Activated naive CD8-positive, alpha-beta T cell (primary cell): Measurements from ENCODE around the gene GSG1.
"Not testable (repeated sequence)": the region's sequence is repeated elsewhere in the genome, so short reads cannot be mapped to it uniquely, and the experiment has no call there.

Source experiments
- H3K27ac Mint-ChIP-seq: one replicate; pipeline ENCODE4 v1.8.0; 2021; ENCODE audit warnings: mixed read lengths
- H3K27me3 Mint-ChIP-seq: one replicate; pipeline ENCODE4 v1.8.0; 2021; ENCODE audit warnings: mixed read lengths
- H3K36me3 Mint-ChIP-seq: one replicate; pipeline ENCODE4 v1.8.0; 2021; ENCODE audit warnings: mixed read lengths
- H3K4me1 Mint-ChIP-seq: one replicate; pipeline ENCODE4 v1.8.0; 2021; ENCODE audit warnings: low read depth, mixed read lengths
- H3K4me3 Mint-ChIP-seq: one replicate; pipeline ENCODE4 v1.8.0; 2021; ENCODE audit warnings: mild to moderate bottlenecking, mixed read lengths
- H3K9me3 Mint-ChIP-seq: one replicate; pipeline ENCODE4 v1.8.0; 2021; ENCODE audit warnings: low read depth, mixed read lengths

Gene GSG1

GRCh38 chr12:13088496-13088895 lies 15.0 kb downstream of the GSG1 start:
- Mint-ChIP-seq H3K4me3 (no peak overlapping the region), H3K4me1 (no peaks in the 10 kb centered on the region), H3K27ac (no peak overlapping the region), H3K9me3 (no peaks in the 10 kb centered on the region), H3K27me3 (no peaks in the 10 kb centered on the region), H3K36me3 (peaks cover 3% of the 10 kb centered on the region)

- no peaks in the 10 kb centered on the region for H3K4me1 Mint-ChIP-seq
- no peak overlapping the region for H3K4me3 Mint-ChIP-seq
- H3K27me3 Mint-ChIP-seq: no peaks in the 10 kb centered on the region
- peaks cover 3% of the 10 kb centered on the region for H3K36me3 Mint-ChIP-seq
- no peak overlapping the region for H3K27ac Mint-ChIP-seq
- H3K9me3 Mint-ChIP-seq: no peaks in the 10 kb centered on the region
These were observed 15.7 kb downstream of the GSG1 start for GRCh38 chr12:13087766-13088165.

DNA sequence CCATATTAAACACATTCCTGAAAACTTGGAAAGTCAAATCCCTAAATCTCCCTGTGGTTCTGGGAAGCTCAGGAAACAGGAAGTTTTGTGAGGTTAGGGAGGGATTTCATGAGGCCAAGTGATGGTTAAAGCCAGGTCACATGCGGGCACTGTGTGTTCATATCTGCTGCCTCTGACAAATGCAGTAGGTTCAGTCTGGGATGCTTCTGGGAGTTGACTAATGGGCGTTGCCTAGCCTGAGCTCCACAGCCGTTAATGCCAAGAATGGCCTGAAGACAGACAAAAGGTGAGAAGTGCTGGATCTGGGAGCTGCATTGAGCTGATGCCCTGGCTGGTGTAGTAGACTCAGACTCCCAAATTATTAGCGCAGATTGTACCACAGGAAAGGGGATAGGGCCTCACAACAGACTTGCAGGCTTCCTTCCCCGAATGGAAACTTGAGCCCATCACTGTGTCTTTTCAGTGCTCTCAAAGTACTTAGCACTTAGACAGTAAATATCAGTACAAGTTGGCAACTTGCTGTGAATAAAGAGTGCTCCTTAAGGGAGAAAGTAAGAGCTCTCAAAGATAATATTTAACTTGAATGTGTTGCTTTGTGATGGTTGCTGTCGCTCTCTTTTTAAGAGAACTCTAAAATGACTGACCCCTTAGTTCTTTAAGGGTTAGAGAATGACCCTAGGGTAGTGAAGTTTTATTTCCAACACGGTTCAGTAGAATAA lies 17.3 kb downstream of the GSG1 start:
- Mint-ChIP-seq H3K36me3 (peaks cover 4% of the 10 kb centered on the region), H3K9me3 (no peaks in the 10 kb centered on the region), H3K4me3 (no peak overlapping the region), H3K27me3 (no peaks in the 10 kb centered on the region), H3K4me1 (no peaks in the 10 kb centered on the region), H3K27ac (no peak overlapping the region)

- Mint-ChIP-seq H3K9me3 (no peaks in the 10 kb centered on the region), H3K27me3 (no peaks in the 10 kb centered on the region), H3K4me1 (no peaks in the 10 kb centered on the region), H3K27ac (no peak overlapping the region), H3K4me3 (no peak overlapping the region), H3K36me3 (peaks cover 12% of the 10 kb centered on the region)
These were observed 18.4 kb downstream of the GSG1 start for GRCh38 chr12:13084898-13085640.

DNA sequence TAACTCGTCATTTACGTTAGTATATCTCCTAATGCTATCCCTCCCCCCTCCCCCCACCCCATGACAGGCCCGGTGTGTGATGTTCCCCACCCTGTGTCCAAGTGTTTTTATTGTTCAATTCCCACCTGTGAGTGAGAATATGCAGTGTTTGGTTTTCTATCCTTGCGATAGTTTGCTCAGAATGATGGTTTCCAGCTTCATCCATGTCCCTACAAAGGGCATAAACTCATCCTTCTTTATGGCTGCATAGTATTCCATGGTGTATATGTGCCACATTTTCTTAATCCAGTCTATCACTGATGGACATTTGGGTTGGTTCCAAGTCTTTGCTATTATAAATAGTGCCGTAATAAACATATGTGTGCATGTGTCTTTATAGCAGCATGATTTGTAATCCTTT lies 19.8 kb downstream of the GSG1 start:
- H3K4me1 Mint-ChIP-seq, H3K27me3 Mint-ChIP-seq, H3K27ac Mint-ChIP-seq, H3K9me3 Mint-ChIP-seq, H3K4me3 Mint-ChIP-seq: not testable (repeated sequence)
- H3K36me3 Mint-ChIP-seq: peaks cover 18% of the 10 kb centered on the region

GRCh38 chr12:13082861-13083260 lies 20.6 kb downstream of the GSG1 start:
- no peaks in the 10 kb centered on the region for H3K27me3 Mint-ChIP-seq
- H3K4me1 Mint-ChIP-seq: no peaks in the 10 kb centered on the region
- no peaks in the 10 kb centered on the region for H3K9me3 Mint-ChIP-seq
- H3K4me3 Mint-ChIP-seq: no peak overlapping the region
- peaks cover 21% of the 10 kb centered on the region for H3K36me3 Mint-ChIP-seq
- H3K27ac Mint-ChIP-seq: no peak overlapping the region

GRCh38 chr12:13080266-13080665 lies 23.2 kb downstream of the GSG1 start:
- peaks cover 24% of the 10 kb centered on the region for H3K36me3 Mint-ChIP-seq
- H3K27me3 Mint-ChIP-seq: no peaks in the 10 kb centered on the region
- no peaks in the 10 kb centered on the region for H3K4me1 Mint-ChIP-seq
- H3K4me3 Mint-ChIP-seq: no peak overlapping the region
- no peak overlapping the region for H3K27ac Mint-ChIP-seq
- no peaks in the 10 kb centered on the region for H3K9me3 Mint-ChIP-seq

GRCh38 chr12:13079440-13079906 lies 24.0 kb downstream of the GSG1 start:
- H3K9me3 Mint-ChIP-seq: no peaks in the 10 kb centered on the region
- H3K36me3 Mint-ChIP-seq: peaks cover 24% of the 10 kb centered on the region
- no peaks in the 10 kb centered on the region for H3K27me3 Mint-ChIP-seq
- no peak overlapping the region for H3K4me3 Mint-ChIP-seq
- no peaks in the 10 kb centered on the region for H3K4me1 Mint-ChIP-seq
- no peak overlapping the region for H3K27ac Mint-ChIP-seq

DNA sequence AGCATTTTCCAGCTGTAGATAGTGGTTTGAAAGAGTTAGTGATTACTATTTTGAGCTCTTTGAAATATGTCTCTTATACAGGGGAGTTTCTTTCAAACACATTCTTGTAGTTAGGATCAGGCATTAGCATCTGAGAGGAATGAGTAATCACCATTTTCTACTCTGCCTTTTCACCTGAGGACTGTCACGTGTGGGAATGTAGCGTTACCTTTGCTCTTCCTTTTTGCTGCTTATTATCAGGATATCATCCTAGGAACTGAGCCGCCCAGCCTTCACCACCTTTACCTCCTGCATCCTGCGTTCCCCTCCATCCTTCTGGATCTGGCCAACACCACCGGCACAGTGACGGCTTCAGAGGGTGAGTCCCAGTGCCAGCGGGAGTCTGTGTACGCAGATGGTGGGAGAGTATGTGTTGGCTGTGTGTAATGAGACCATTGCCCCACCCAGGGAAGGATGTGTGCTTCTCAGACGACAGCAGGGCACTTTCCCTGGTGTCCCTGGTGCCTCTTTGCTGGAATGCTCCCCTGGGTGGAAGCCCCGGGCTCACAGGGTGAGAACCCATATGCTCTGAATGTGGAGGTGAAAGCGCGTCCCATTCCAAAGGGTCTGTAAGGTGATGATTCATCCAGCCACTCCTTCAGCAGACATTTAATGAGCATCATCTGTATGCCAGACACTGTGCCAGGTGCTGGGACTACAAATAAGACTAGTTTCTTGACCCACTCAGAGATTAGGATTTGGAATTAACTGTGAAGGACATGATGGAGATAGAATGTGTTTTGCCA lies 27.5 kb downstream of the GSG1 start:
- peaks cover 31% of the 10 kb centered on the region for H3K36me3 Mint-ChIP-seq
- no peak overlapping the region for H3K4me3 Mint-ChIP-seq
- H3K27ac Mint-ChIP-seq: no peak overlapping the region
- no peaks in the 10 kb centered on the region for H3K4me1 Mint-ChIP-seq
- H3K9me3 Mint-ChIP-seq: no peaks in the 10 kb centered on the region
- no peaks in the 10 kb centered on the region for H3K27me3 Mint-ChIP-seq

DNA sequence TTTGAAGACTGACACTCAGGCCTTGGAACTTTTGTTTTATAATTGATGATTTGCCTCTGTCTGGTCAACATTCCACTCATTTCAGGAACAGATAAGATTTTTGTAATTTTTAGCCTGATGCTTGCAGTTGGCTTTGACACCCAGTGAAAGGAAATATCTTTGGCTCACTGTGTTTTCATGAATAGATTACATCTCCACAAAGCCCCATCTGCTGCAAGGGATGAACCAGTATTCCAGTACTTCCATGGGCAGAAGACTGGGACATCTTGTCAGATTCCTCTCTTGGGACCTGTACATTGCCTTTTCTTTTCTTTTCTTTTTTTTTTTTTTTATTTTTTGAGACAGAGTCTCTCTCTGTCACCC lies 28.4 kb downstream of the GSG1 start:
- Mint-ChIP-seq H3K36me3 (peaks cover 25% of the 10 kb centered on the region), H3K9me3 (no peaks in the 10 kb centered on the region), H3K27ac (no peak overlapping the region), H3K27me3 (no peaks in the 10 kb centered on the region), H3K4me1 (no peaks in the 10 kb centered on the region), H3K4me3 (no peak overlapping the region)

GRCh38 chr12:13074396-13075117 lies 28.9 kb downstream of the GSG1 start:
- H3K27ac Mint-ChIP-seq: no peak overlapping the region
- no peaks in the 10 kb centered on the region for H3K9me3 Mint-ChIP-seq
- peaks cover 23% of the 10 kb centered on the region for H3K36me3 Mint-ChIP-seq
- H3K4me1 Mint-ChIP-seq: no peaks in the 10 kb centered on the region
- no peak overlapping the region for H3K4me3 Mint-ChIP-seq
- no peaks in the 10 kb centered on the region for H3K27me3 Mint-ChIP-seq

DNA sequence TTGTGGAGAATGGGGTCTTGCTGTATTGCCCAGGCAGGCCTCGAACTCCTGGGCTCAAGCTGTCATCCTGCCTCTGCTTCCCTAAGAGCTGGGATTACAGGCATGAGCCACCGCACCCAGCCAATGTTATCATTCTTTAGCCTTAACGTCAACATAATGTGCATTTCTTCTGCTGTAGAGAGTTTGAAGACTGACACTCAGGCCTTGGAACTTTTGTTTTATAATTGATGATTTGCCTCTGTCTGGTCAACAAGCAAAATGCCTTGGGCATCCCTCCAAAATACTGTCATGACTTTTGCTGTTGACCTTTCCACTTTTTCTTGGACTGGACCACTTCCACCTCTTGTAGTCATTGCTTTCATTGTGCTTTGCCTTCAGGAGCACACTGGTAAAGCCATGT lies 30.3 kb downstream of the GSG1 start:
- no peak overlapping the region for H3K4me3 Mint-ChIP-seq

DNA sequence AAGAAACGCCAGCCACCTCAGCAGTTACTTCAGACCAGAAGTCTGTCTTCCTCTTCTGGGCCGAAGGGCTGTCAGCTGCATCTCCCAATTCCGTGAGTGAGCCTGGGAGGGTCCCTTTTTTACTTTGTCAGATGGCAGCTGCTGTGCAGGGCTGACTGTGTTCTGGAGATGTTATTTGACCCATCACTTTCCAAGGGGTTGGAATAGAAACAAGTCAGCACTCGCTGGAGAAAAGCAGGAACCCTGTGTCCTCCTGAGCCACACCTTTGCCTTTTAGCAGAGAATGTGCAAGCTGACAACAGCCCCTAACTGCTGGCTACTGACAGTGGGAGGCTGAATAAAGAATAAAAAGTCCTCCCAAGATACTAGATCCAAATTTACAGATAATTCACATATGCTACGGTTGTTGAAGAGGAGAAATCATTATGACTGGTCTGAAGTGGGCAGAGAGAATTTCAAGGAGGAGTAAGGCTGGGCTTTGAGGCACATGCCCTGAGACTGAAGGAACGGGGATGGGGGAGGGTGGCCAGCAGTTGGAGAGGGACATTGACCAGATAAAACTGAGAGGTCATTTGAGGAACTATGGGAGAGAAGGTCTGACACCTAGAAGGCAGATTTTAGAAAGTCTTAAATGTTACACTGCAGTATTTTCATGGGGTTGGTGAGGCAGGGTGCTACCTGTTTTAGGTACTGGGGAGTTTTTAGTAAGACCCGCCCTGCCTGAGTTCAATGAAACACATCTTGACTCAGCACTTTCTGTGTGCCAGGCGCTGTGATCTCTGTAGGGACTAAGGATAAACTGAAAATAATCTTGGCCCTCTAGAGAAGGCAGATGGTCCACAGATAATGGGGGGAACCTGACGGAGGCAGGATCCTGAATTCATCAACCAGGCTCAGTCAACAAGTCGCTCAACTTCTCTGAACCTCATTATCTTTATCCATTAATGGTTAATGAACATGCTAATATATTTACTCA lies 31.9 kb downstream of the GSG1 start:
- no peaks in the 10 kb centered on the region for H3K9me3 Mint-ChIP-seq
- peaks cover 23% of the 10 kb centered on the region for H3K36me3 Mint-ChIP-seq
- H3K27me3 Mint-ChIP-seq: no peaks in the 10 kb centered on the region
- H3K27ac Mint-ChIP-seq: no peak overlapping the region
- no peaks in the 10 kb centered on the region for H3K4me1 Mint-ChIP-seq
- H3K4me3 Mint-ChIP-seq: no peak overlapping the region

More for the DNA sequence above, 30.3 kb downstream of the GSG1 start:
- peaks cover 24% of the 10 kb centered on the region for H3K36me3 Mint-ChIP-seq
- H3K4me1 Mint-ChIP-seq: no peaks in the 10 kb centered on the region
- no peaks in the 10 kb centered on the region for H3K27me3 Mint-ChIP-seq
- no peak overlapping the region for H3K27ac Mint-ChIP-seq
- H3K9me3 Mint-ChIP-seq: no peaks in the 10 kb centered on the region

DNA sequence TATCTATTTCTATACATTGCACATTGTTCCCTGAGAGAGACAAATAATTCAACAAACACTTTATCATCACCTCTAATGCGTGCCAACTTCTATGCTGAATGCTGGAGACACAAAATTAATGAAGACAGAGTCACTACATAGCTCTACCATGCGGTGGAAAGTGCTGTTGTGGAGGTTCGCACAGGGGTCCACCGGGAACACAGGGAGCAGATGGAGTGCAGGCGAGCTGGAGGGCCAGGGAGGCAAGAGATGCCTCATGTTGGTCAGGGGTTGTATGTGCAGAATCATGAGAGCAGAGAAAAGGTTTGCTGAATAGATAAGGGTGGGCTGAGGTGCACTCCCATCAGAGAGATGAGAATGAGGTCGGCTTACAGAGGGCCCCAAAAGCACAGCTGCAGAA lies 34.1 kb downstream of the GSG1 start:
- H3K4me3 Mint-ChIP-seq: no peak overlapping the region
- no peaks in the 10 kb centered on the region for H3K9me3 Mint-ChIP-seq
- H3K27me3 Mint-ChIP-seq: no peaks in the 10 kb centered on the region
- no peak overlapping the region for H3K27ac Mint-ChIP-seq
- no peaks in the 10 kb centered on the region for H3K4me1 Mint-ChIP-seq
- peaks cover 22% of the 10 kb centered on the region for H3K36me3 Mint-ChIP-seq
